Ascending aorta (tissue), 2 donors: Measurements from ENCODE around the gene PTPRC. TPM values are rescaled to one million over a fixed set of nuclear protein-coding genes. Genes with fewer than 3 reads are reported as not detected.

ENCODE experiments used
- DNase-seq, 2 donors: peaks; one replicate each; pipeline ENCODE4 v3.0.0-alpha.2; 2019; ENCODE audit warnings: low spot score in 2 of 2
- H3K27ac ChIP-seq, 2 donors: fragments of 200-600 bp; sonication (generic); one replicate each; pipeline ENCODE4 v1.5.1; 2016 to 2017; ENCODE audit warnings: mild to moderate bottlenecking in 1 of 2
- H3K27me3 ChIP-seq: fragments of 200-600 bp; sonication (generic); one replicate; pipeline ENCODE4 v1.5.1; 2017
- H3K36me3 ChIP-seq, 2 donors: fragments of 200-600 bp; sonication (generic); one replicate each; pipeline ENCODE4 v1.5.1; 2016
- H3K4me1 ChIP-seq, 2 donors: fragments of 200-600 bp; sonication (generic); one replicate each; pipeline ENCODE4 v1.5.1; 2016 to 2017; ENCODE audit warnings: mild to moderate bottlenecking in 1 of 2
- H3K4me3 ChIP-seq, 2 donors: fragments of 200-600 bp; sonication (generic); one replicate each; pipeline ENCODE4 v1.5.1; 2016 to 2017; ENCODE audit warnings: mild to moderate bottlenecking in 1 of 2
- H3K9me3 ChIP-seq, 2 donors: fragments of 200-600 bp; sonication (generic); one replicate each; pipeline ENCODE4 v1.5.1; 2016
- intact Hi-C: fragments of 100-400 bp; cut with DNase I; formaldehyde crosslinking; loops from one replicate; pipeline ENCODE4 v1.15.1; 2023
- total RNA-seq: library from RNA; depleted of rRNA; stranded (reverse); fragments of >200 nt; gene quantifications from one replicate; pipeline ENCODE4 v1.1.0, GENCODE V29; 2016
- TF ChIP-seq, protein P1 (sequence below), 3 experiments: fragments of 200-600 bp in 2 of 3; fragments of 450-650 bp in 1 of 3; sonication (generic) in 2 of 3; IDR thresholded peaks; one replicate each; pipeline ENCODE4 v1.5.1; 2016 to 2019; ENCODE audit warnings: antibody characterized with exemption in 3 of 3, mild to moderate bottlenecking in 1 of 3, moderate library complexity in 1 of 3

The PTPRC gene
- total RNA-seq, 1 donor from 2014 or later, result 21.3 TPM

DNA sequence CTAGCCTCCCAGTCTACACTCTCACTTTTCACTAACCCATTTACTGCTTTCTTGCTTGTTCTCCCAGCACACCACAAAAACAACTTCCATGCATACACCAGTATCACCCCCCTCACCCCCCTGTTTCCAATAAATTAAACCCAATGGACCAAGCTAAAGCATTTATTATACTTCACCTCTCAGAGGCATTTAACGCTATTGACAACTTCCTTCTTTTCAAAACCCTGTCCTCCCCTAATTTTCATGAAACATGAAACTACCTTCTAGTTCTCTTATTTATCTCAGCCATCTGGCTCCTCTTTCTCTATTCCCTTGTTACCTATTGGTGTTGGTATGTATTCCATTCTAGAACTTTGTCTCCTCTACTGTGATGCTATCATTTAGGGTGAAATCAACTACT is 32.3 kb downstream of the PTPRC start:
- Histone ChIP-seq H3K36me3 (no peaks in the 10 kb centered on the region), H3K9me3 (no peaks in the 10 kb centered on the region), H3K4me1 (no peaks in the 10 kb centered on the region), H3K27ac (no peak overlapping the region), H3K27me3 (no peaks in the 10 kb centered on the region), H3K4me3 (no peak overlapping the region)
- no peak for DNase-seq
- TF ChIP-seq, protein P1, sequence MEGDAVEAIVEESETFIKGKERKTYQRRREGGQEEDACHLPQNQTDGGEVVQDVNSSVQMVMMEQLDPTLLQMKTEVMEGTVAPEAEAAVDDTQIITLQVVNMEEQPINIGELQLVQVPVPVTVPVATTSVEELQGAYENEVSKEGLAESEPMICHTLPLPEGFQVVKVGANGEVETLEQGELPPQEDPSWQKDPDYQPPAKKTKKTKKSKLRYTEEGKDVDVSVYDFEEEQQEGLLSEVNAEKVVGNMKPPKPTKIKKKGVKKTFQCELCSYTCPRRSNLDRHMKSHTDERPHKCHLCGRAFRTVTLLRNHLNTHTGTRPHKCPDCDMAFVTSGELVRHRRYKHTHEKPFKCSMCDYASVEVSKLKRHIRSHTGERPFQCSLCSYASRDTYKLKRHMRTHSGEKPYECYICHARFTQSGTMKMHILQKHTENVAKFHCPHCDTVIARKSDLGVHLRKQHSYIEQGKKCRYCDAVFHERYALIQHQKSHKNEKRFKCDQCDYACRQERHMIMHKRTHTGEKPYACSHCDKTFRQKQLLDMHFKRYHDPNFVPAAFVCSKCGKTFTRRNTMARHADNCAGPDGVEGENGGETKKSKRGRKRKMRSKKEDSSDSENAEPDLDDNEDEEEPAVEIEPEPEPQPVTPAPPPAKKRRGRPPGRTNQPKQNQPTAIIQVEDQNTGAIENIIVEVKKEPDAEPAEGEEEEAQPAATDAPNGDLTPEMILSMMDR (IDR thresholded peaks at IDR 0.05), result no peak
- intact Hi-C loops, result no loop called here

DNA sequence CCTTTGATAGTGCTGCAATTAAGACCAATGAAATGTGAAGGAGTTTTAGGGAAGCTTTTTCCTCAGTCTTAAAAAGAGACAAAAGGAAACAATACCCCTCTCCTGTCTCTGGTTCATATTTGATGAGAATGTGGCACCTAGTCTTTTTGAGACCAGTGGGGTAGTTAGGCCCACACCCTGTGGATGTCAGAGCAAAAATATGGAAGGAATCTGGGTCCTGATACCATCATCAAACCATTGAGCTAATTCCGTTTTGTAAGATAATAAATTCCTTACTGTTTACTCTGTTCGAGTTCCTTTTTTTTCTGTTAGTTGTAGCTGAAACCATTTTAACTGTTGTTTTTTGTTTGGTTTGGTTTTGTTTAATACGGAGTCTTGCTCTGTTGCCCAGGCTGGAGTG is 33.3 kb downstream of the PTPRC start:
- no peak for DNase-seq
- no peak overlapping the region for H3K4me3 ChIP-seq
- no peaks in the 10 kb centered on the region for H3K36me3 ChIP-seq
- H3K4me1 ChIP-seq, result no peaks in the 10 kb centered on the region
- intact Hi-C loops, result no loop called here
- H3K9me3 ChIP-seq, result no peaks in the 10 kb centered on the region
- TF ChIP-seq, protein P1 (IDR thresholded peaks at IDR 0.05), result no peak
- H3K27ac ChIP-seq, result no peak overlapping the region
- H3K27me3 ChIP-seq, result no peaks in the 10 kb centered on the region

DNA sequence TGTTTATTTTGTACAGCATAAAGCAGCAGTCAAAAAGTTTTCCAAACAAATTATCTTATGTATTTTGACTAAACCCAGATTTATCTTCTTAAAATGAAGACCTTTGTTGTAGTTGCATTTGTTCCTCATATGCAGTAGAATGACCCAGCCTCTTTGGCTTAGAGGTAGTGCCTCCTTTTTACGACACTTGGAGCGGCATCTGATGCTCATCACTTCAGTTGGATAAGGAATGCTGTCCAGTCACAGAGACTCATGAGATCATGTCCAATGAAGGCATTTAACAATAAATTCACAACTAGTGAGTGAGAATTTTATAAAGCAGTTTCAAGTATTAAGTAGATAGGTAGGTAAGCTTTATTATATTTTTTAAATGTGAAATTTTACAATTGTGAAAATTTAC is 35.2 kb downstream of the PTPRC start:
- H3K9me3 ChIP-seq, result no peaks in the 10 kb centered on the region
- no peak overlapping the region for H3K27ac ChIP-seq
- DNase-seq, result no peak
- H3K36me3 ChIP-seq, result no peaks in the 10 kb centered on the region
- no peaks in the 10 kb centered on the region for H3K4me1 ChIP-seq
- TF ChIP-seq, protein P1 (IDR thresholded peaks at IDR 0.05), result no peak
- H3K27me3 ChIP-seq, result no peaks in the 10 kb centered on the region
- H3K4me3 ChIP-seq, result no peak overlapping the region
- intact Hi-C loops, result no loop called here

DNA sequence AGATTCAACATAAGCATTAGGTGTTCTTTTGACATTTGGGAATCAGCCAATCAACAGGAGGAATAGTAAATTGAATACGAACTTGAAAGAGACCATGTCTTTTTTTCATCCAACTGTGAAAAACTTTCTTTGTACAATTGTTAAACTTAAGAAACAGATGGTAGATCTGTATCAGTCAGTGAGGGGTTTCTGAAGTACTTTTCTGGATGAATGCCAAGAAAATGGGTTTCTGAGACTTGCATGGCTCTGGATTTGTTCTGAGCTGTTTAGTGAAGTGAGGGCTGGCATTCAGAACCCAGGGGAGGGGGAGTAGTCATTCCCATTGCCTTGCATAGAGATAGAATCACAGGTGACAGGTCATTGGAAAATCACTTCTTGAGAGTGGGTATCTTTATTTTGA is 37.4 kb downstream of the PTPRC start:
- Histone ChIP-seq H3K4me3 (no peak overlapping the region), H3K36me3 (no peaks in the 10 kb centered on the region), H3K9me3 (no peaks in the 10 kb centered on the region), H3K27ac (no peak overlapping the region), H3K4me1 (no peaks in the 10 kb centered on the region), H3K27me3 (no peaks in the 10 kb centered on the region)
- no peak for DNase-seq
- TF ChIP-seq, protein P1 (IDR thresholded peaks at IDR 0.05), result no peak
- intact Hi-C loops, result no loop called here

DNA sequence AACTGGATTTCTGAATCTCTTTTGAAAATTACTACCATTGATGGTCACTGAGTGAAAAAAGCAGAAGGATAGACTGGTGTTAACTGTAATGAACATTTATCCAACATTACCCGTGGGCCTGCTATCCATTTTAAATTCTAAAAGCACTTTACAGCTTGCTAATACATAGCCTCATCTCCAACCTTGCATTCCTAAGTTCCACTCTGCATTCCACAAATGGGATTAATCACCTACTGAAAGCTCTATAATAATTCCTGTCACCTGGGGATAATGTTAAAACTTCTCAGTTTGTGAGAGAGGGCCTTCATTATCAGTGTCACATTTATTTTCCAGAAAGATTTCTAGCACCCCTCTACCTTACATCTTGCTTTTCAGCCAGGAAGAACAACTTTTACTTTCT is 38.2 kb downstream of the PTPRC start:
- Histone ChIP-seq H3K27me3 (no peaks in the 10 kb centered on the region), H3K4me1 (no peaks in the 10 kb centered on the region), H3K9me3 (no peaks in the 10 kb centered on the region), H3K27ac (no peak overlapping the region), H3K4me3 (no peak overlapping the region), H3K36me3 (no peaks in the 10 kb centered on the region)
- DNase-seq, result no peak
- intact Hi-C loops, result no loop called here
- TF ChIP-seq, protein P1 (IDR thresholded peaks at IDR 0.05), result no peak

DNA sequence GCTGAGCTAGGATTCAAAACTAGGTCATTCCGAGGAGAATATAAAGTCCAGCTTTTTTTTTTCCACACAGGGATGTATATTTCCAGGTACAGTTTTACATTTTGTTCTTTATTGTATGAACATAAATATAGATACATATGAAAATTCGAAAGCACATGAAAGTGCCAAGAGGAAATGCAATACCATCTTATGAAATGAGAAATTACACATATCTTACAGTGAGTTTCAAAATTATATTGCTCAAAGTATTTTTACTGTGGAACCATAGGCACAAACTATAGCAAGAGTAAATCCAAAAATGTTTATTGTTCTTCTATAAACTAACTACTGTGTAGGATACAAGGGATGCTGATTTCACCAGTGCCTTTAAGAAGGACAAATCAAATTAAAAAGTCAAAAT is 39.0 kb downstream of the PTPRC start:
- no peaks in the 10 kb centered on the region for H3K4me1 ChIP-seq
- H3K27ac ChIP-seq, result peak overlapping the region in 1 of 2 donors; percentile 3
- no peak overlapping the region for H3K4me3 ChIP-seq
- no peaks in the 10 kb centered on the region for H3K36me3 ChIP-seq
- H3K27me3 ChIP-seq, result no peaks in the 10 kb centered on the region
- intact Hi-C loops, result no loop called here
- no peak for DNase-seq
- no peaks in the 10 kb centered on the region for H3K9me3 ChIP-seq
- TF ChIP-seq, protein P1 (IDR thresholded peaks at IDR 0.05), result no peak
